GM13976 (cell line): ENCODE results near the gene CADM3.

Experiments
- DNase-seq: peaks from one replicate; pipeline ENCODE4 v3.0.0; 2012; ENCODE audit warnings: low spot score
- CTCF ChIP-seq: IDR thresholded peaks from 2 replicates; pipeline ENCODE4 v1.5.1; 2012; ENCODE audit warnings: borderline replicate concordance, mild to moderate bottlenecking; ENCODE audit not compliant: insufficient read depth; ENCODE audit errors: extremely low read depth, missing control alignments, control extremely low read depth
- in situ Hi-C: fragments of 300-500 bp; cut with MboI; formaldehyde crosslinking; loops from one replicate; pipeline ENCODE4 v1.12.0; 2022; ENCODE audit warnings: low sequenced_read_pairs, mixed read lengths, inconsistent platforms; ENCODE audit not compliant: unreplicated experiment

CADM3 gene

GRCh38 chr1:159188375-159188788, 17.0 kb downstream of the CADM3 start:
- in situ Hi-C loops = no loop called here
- peak; percentile 10 for TF ChIP-seq CTCF

GRCh38 chr1:159190441-159190840, 19.0 kb downstream of the CADM3 start:
- in situ Hi-C loops = no loop called here
- no peak for TF ChIP-seq CTCF
- DNase-seq = no peak

More at GRCh38 chr1:159188375-159188788, 17.0 kb downstream of the CADM3 start:
- peak; percentile 80 for DNase-seq

- no peak for TF ChIP-seq CTCF
- in situ Hi-C loops = no loop called here
- DNase-seq = no peak
Observed at GRCh38 chr1:159196543-159196942, 25.1 kb downstream of the CADM3 start.

GRCh38 chr1:159197561-159198557, 26.4 kb downstream of the CADM3 start:
- peak; percentile 59 for DNase-seq
- in situ Hi-C loops = no loop called here
- TF ChIP-seq CTCF = peak; percentile 79

GRCh38 chr1:159199901-159200300, 28.5 kb downstream of the CADM3 start:
- no peak for DNase-seq
- no peak for TF ChIP-seq CTCF
- in situ Hi-C loops = no loop called here

- in situ Hi-C loops = no loop called here
- DNase-seq = no peak
- no peak for TF ChIP-seq CTCF
Observed at GRCh38 chr1:159200769-159201168, 29.4 kb downstream of the CADM3 start.
